Stomach (tissue), 9 donors: Measurements from ENCODE around the gene UCP1. TPM values are rescaled to one million over a fixed set of nuclear protein-coding genes. Genes with fewer than 3 reads are reported as not detected.
A peak's percentile ranks its signal among the peaks of the same experiment; 100 is the strongest.

ENCODE experiments used
- DNase-seq, 2 donors: peaks; one replicate each; pipeline versions ENCODE4 v3.0.0 to v3.0.0-alpha.2; 2013 to 2019
- H3K27ac ChIP-seq, 5 donors: fragments of 200-600 bp in 4 of 5; sonication (generic) in 4 of 5; one replicate each; pipeline ENCODE4 v1.5.1; 2013 to 2019; ENCODE audit warnings: mild to moderate bottlenecking in 1 of 5, moderate library complexity in 1 of 5
- H3K27me3 ChIP-seq, 3 donors: fragments of 200-600 bp; sonication (generic); one replicate each; pipeline ENCODE4 v1.5.1; 2017 to 2019; ENCODE audit warnings: mixed run types in 1 of 3
- H3K36me3 ChIP-seq, 4 donors: fragments of 200-600 bp; sonication (generic); 1 replicate in 3 of 4; 2 replicates in 1 of 4; pipeline ENCODE4 v1.5.1; 2016 to 2019
- H3K4me1 ChIP-seq, 4 donors: fragments of 200-600 bp; sonication (generic); one replicate each; pipeline ENCODE4 v1.5.1; 2016 to 2019
- H3K4me3 ChIP-seq, 4 donors: fragments of 200-600 bp; sonication (generic) in 3 of 4; one replicate each; pipeline ENCODE4 v1.5.1; 2016 to 2019; ENCODE audit warnings: mild to moderate bottlenecking in 1 of 4
- H3K9me3 ChIP-seq, 4 donors: fragments of 200-600 bp; sonication (generic); one replicate each; pipeline ENCODE4 v1.5.1; 2016 to 2019
- CTCF ChIP-seq, 7 experiments: fragments of 450-650 bp in 4 of 7; fragments of 200-600 bp in 3 of 7; sonication (generic) in 3 of 7; IDR thresholded peaks; one replicate each; pipeline ENCODE4 v1.5.1; 2016 to 2019; ENCODE audit warnings: antibody characterized with exemption in 7 of 7, control low read depth in 2 of 7, mild to moderate bottlenecking in 1 of 7
- EP300 ChIP-seq: sonication (generic); formaldehyde crosslinking; IDR thresholded peaks from one replicate; pipeline ENCODE4 v1.6.1; 2017; ENCODE audit warnings: antibody characterized with exemption
- POLR2A ChIP-seq, 4 donors: fragments of 450-650 bp; IDR thresholded peaks; one replicate each; pipeline ENCODE4 v1.6.1; 2016; ENCODE audit warnings: antibody characterized with exemption in 4 of 4, control low read depth in 2 of 4, mild to moderate bottlenecking in 1 of 4, moderate library complexity in 1 of 4
- POLR2AphosphoS5 ChIP-seq, 3 donors: sonication (generic); formaldehyde crosslinking; IDR thresholded peaks; one replicate each; pipeline ENCODE4 v1.6.1; 2016; ENCODE audit warnings: antibody characterized with exemption in 3 of 3
- WGBS, 5 donors: extraction: QIAGEN DNeasy Blood & Tissue Kit in 3 of 5; methylation state at CpG; one replicate each; pipeline versions ENCODE4 v1.1.5 to v1.1.7; 2013 to 2018; 5-methylcytosine and 5-hydroxymethylcytosine counted together
- intact Hi-C: fragments of 100-400 bp; cut with DNase I; formaldehyde crosslinking; loops from one replicate; pipeline ENCODE4 v1.15.1; 2023; ENCODE audit warnings: low total_unique reads
- polyA plus RNA-seq, 3 donors: library from polyadenylated mRNA; stranded (reverse); fragments of 200-250 nt; gene quantifications; one replicate each; pipeline ENCODE4 v1.2.3, GENCODE V29; 2013
- total RNA-seq, 5 donors: library from RNA; depleted of rRNA; stranded (reverse); fragments of >200 nt; gene quantifications; one replicate each; pipeline versions ENCODE4 v1.1.0 to v1.2.3, GENCODE V29; 2014 to 2016
- donor health status: healthy with polysubstance abuse.
- donor health status: Bipolar disorder and iron deficiency.
- donor health status: healthy.

The UCP1 gene
- total and polyA plus RNA-seq, 8 donors = 0.37 TPM; not detected in 7

- DNase-seq = no peak
- TF ChIP-seq POLR2A (IDR thresholded peaks at IDR 0.05) (no peak), POLR2AphosphoS5 (IDR thresholded peaks at IDR 0.05) (no peak), CTCF (IDR thresholded peaks at IDR 0.05) (no peak), EP300 (no peak)
- Histone ChIP-seq H3K9me3 (no peaks in the 10 kb centered on the region), H3K27ac (no peak overlapping the region), H3K4me3 (no peak overlapping the region), H3K27me3 (no peaks in the 10 kb centered on the region), H3K4me1 (peaks cover 0 to 7% (median 3%) of the 10 kb centered on the region in 4 donors), H3K36me3 (no peaks in the 10 kb centered on the region)
- 63 to 75% (median 69%) methylated on average over 3 of the region's 3 CpGs for WGBS, 5 donors
- intact Hi-C loops = no loop called here
These were observed 43.1 kb upstream of the UCP1 start for GRCh38 chr4:140611854-140612253.

GRCh38 chr4:140609548-140610425, 41.0 kb upstream of the UCP1 start:
- DNase-seq = peak in 1 of 2 donors; percentile 77
- Histone ChIP-seq H3K4me3 (no peak overlapping the region), H3K9me3 (no peaks in the 10 kb centered on the region), H3K4me1 (peaks cover 0 to 7% (median 3%) of the 10 kb centered on the region in 4 donors), H3K27me3 (no peaks in the 10 kb centered on the region), H3K36me3 (no peaks in the 10 kb centered on the region), H3K27ac (no peak overlapping the region)
- WGBS, 5 donors = 25 to 45% (median 38%) methylated on average over 6 of the region's 6 CpGs
- TF ChIP-seq EP300 (no peak), CTCF (IDR thresholded peaks at IDR 0.05) (peak in 5 of 7 experiments; percentile 9 to 43 (median 24)), POLR2A (IDR thresholded peaks at IDR 0.05) (no peak)
- intact Hi-C loops = no loop called here

- Histone ChIP-seq H3K9me3 (no peaks in the 10 kb centered on the region), H3K27me3 (no peaks in the 10 kb centered on the region), H3K36me3 (no peaks in the 10 kb centered on the region), H3K27ac (no peak overlapping the region), H3K4me3 (no peak overlapping the region), H3K4me1 (peaks cover 0 to 7% (median 3%) of the 10 kb centered on the region in 4 donors)
- DNase-seq = no peak
- TF ChIP-seq CTCF (IDR thresholded peaks at IDR 0.05) (no peak), POLR2AphosphoS5 (IDR thresholded peaks at IDR 0.05) (no peak), EP300 (no peak), POLR2A (IDR thresholded peaks at IDR 0.05) (no peak)
- intact Hi-C loops = no loop called here
- 87 to 94% (median 89%) methylated on average over 4 of the region's 4 CpGs for WGBS, 5 donors
These were observed 39.1 kb upstream of the UCP1 start for GRCh38 chr4:140607852-140608251.

GRCh38 chr4:140604544-140604943, 35.8 kb upstream of the UCP1 start:
- intact Hi-C loops = no loop called here
- no peak for DNase-seq
- 85 to 96% (median 91%) methylated on average over 4 of the region's 4 CpGs for WGBS, 5 donors
- Histone ChIP-seq H3K27ac (no peak overlapping the region), H3K4me1 (peaks cover 0 to under 1% (median 0%) of the 10 kb centered on the region in 4 donors), H3K27me3 (no peaks in the 10 kb centered on the region), H3K9me3 (no peaks in the 10 kb centered on the region), H3K4me3 (no peak overlapping the region), H3K36me3 (no peaks in the 10 kb centered on the region)
- TF ChIP-seq EP300 (no peak), POLR2AphosphoS5 (IDR thresholded peaks at IDR 0.05) (no peak), CTCF (IDR thresholded peaks at IDR 0.05) (no peak), POLR2A (IDR thresholded peaks at IDR 0.05) (no peak)
